ENCODE data around the gene MAP3K7.
A peak's percentile ranks its signal among the peaks of the same experiment; 100 is the strongest.

Gene MAP3K7

DNA sequence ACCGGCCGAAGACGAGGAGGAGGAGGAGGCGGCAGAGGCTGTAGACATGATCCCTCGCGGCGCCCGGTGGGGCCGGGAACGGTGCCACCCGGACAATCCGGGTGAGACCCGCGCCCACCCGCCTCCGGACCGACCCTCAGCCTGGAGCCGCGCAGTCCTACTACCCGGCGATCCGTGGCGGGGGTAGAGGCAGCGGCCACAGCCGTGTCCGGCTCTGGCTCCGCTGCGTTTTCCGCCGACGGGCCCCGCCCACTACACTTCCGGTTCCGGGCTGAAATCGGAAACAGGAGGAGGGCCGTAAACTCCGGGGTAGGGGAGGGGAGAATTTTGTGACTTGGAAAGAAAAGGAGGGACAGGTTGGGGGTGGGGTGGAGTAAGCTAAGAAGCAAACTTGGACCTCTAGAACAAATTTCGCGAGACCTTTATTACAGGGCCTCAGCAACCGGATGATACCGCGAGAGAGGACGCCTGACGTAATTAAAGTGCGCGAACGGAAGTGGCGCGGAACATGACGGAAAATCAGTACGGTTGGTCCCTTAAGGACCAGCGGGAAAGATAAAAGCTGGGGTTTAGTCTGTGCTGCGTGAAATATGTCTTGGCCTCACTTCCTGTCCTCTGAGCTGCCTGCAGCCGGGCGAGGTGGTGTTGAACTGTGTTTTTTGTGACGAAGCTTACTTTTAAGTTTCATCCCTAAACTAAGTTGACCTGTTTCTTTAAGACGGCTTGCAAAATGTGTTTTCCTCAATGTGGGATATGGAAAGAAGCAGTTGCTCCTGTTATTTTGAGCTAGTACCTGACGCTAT is at the start of gene MAP3K7:
Gene MAP3K7 (minus strand): TSS at position 237 of the 803 bp plus-strand sequence. CDS start 189 bp downstream, at position 48.
- DNase-seq = peak; percentile 97

DNA sequence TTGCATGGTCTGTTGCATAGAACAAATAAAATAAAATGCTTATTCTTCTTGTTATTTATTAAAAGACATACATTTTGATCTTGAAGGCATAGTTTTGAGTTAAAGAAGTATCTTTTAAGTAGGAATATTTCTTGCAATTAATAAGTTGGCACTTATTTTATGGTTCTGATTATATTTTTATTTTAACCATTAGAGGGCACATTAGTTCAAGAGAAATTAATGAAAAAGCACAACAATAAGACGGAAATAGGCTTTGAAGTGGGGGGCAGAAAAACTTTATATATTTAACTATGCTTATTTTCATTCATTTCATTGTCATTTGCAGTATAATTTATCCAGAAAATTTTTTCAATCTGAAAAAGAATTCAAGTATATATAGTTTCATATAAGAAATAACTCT is 44.2 kb upstream of the MAP3K7 start:
- DNase-seq = no peak

DNA sequence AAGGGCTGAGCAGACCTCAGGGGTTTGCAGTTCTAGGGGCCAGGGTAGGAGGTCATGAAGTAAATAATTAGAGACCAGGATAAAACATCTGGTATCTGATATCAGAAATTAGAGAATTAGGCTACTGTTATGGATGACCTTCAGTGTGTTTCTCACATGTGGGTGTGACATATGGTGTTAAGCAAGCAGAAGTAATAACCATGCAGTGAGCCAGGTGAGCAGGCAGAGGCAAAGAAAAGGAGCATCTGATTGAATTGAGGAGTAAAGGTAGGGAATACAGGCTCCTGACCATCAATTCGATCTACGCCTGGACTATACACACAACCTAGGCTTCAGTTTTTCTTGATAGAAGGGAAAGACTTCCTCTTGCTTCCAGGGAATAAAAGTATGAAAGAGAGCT is 34.7 kb upstream of the MAP3K7 start:
- no peak for DNase-seq

DNA sequence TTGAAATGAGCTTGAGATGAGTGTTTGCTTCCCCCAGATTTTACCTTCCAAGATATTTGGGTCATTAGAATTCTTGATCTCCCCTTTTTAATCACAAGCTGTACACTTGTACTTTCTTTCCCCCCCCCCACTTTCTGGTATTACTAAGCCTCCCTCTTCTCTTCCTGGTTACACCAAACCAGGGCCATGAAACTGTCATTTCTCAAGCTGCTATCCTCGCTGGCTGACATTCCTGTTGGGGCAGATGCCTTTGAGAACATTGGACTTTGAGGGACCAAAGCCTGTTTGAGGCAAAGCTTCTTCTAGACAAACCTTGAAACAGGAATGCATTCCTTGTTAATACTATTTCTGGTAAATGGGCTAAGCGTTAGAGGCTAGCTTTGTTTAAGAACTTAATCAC is 32.3 kb upstream of the MAP3K7 start:
- DNase-seq = no peak

DNA sequence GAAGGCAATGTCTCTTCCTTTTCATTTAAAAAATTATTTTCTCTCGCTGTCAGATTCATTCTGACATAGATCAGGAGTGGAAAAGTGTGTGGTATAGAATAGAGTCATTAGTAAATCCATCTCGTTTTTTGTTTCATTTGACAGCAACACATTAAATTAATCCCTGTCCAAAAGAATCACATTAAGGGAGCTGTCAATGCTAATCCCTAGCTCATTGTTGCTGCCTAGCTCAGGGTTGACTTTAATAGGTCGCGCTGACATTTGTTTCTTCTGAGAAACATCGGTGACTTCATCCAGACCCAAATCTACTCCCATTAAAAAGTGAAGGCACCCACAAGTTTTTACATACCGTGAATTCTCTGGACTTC is 25.4 kb upstream of the MAP3K7 start:
- no peak for DNase-seq

DNA sequence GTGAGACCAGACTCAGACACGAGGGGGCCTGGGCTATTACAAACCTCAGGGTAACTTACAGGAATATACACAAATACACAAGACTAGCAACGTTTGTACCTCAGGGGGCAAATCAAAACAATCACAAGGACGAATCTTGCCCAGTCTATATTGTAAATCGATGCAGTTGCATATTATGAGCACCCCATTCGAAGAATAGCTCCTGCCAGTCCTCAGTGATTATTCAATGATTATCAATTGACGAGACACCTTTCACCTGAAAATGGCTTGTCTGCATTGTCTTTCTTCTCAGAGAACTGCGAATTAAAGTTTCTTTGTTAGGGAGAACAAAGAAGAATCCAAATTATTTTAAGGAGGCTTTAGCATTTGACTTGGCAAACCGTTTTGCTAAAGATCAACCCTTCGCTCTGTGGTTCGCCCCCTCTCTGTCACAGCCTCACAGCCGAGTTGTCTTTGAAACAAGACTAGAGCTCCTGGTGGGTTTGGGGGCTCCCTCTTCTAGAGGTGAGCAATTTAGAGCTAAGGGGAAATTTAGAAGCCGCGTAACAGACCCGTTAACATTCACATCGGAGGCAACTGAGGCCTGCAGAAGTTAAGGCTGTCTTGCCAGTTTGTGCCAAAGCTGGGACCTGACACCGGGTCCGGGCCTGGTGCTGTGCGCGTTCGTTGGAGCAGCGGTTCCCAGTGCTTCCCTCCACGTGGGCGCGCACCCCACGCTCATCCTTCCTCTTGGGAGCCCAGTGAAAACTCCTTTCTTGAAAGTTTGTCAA is 24.9 kb upstream of the MAP3K7 start:
- no peak for DNase-seq

DNA sequence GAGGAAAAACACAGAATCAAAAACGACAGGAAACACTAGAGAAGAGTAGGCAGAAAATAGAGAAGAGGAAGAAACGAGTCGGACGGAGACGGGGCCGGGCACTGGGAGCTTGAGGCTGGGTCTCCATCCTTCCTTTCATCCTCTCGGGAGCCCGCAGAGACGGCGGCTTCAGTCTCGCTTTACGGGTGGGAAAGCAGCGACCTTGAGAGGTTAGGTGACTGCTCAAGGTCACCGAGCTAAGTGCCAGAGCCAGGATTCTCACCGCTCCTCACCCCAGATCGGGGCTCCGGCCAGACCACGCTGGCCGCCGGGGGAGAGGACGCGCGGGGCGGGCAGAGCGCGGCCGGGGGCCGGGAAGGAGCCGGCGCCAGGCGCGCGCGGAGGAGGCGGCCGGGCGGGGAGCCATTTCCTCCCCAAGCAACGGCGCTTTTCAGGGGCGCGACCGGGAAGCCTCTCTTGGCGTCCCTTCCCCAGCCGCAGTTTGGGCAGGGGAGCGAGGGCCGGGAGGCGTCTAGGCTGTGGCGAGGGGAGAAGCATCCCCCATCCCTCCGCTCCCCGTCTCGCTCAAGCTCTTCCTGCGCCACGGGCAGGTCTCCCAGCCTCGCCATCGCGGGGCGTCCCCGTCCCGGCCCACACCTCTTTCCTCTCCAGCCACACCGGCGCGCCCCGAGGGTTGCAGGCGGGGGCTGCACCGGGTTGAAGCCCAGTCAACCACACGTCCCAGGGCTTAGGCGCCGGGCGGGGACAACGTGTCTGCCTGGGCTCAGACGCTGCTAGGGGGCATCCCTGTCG is 24.1 kb upstream of the MAP3K7 start:
- DNase-seq = peak; percentile 61 to 65

DNA sequence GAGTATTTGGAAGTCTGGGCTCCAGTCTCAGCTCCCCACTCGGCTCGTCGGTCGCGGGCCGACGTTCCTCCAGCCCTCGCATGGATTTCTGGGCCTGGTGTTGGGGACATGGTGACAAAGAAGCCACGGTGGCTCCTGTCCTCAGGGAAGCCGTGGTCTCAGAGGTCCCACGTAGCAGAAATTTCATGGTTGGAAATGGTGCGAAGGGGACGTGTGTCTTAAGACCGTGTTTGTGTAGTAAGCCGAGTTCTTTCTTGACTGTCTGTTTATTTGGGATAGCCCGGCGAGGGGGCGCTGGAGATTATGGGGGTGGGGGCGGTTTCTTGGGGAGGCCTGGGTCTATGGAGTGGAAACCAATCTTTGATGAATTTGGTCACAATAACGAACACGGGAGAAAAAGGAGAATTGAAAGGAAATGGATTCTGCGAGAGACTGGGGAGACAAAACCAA is 23.5 kb upstream of the MAP3K7 start:
- peak; percentile 25 to 28 for DNase-seq

DNA sequence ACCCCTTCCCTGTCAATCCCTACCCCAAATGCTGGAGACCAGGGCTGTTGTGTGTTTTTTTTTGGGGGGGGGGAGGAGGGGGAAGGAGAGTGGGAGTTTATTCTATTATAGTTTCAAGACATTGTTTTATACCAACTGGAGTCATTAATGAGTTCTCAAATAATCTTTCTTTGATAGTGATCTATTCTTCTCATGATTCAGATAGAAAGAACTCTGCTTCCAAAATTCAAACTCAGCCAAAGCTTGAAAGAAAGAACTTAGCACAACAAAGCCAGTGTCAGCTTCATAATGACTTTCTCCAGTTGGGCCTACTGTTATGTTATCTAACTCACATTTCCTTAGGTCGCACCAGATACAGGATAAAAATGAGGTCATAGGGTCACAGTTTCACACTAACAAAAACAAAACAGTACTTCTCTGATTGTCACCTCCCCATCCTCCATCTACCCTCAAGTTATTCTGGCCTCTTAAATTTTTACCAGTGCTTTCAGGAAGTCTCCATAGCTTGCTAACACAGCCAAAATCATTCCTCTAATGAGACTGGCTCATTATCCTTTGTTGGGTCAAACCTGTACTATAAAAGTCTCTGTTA is 19.0 kb upstream of the MAP3K7 start:
- DNase-seq = no peak

DNA sequence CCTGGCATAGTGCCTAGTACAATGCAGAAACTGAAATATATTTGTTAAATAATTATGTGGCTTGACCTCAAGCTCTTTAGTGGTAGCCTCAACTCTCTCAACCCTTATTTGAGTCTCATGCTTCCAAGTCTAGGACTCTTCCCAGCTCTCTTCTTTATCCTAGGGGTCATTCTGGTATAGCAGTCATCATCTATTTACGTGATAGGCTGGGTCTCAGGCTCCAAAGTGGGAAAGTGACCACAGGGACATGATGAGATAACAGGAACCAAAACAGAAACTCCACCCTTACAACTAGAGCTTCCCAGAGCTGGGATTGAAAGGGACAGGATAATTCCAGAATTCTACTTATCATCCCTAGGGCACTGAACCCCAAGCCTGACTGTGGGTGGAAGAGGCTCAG is 17.7 kb upstream of the MAP3K7 start:
- DNase-seq = no peak

DNA sequence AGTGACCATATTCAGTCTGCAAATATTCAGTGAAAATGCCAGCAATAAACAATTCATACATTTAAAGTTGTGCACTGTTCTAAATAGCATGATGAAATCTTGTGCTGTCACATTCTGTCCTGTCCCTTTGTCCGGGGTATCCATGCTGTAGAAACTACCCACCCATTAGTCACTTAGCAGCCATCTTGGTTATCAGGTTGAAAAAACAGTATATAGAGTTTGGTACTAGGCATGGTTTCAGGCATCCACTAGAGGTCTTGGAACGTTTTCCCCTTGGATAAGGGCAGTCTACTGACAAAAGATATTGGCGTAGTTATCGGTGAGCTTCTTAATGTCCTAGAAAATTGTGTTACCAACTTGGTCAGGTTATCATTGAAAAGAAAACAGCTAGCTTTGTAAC is 12.3 kb upstream of the MAP3K7 start:
- no peak for DNase-seq

DNA sequence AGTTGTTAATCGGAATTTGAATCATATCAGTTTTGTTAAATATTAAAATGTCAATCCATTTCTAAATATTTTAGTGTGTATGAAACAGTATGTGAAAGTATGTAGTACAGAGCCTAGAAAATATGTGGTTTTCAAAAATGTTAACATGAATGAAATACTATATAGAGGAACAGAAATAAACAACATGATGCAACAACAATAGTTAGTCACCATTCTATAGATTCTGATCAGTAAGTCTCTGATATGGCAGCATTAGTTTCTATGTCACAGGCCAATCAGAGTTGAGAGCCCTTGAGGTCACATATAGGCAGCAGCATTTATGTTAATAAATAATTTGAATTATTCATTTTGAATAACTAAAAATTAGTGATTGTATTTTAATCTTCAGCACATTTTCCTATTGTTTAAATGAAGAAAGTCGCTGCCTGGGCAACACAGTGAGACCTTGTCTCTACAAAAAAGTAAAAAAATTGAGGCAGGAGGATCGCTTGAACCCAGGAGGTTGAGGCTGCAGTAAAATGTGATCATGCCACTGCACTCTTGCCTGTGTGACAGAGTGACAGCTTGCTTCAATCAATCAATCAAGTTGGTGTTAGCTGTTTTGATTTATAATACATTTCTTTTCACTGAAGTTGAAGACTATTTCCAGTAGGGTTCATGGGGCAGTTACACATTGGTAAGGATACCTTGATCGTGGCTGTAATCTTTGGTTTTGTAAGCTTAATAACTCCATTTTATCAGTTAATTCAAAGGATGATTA is 11.5 kb upstream of the MAP3K7 start:
- no peak for DNase-seq

DNA sequence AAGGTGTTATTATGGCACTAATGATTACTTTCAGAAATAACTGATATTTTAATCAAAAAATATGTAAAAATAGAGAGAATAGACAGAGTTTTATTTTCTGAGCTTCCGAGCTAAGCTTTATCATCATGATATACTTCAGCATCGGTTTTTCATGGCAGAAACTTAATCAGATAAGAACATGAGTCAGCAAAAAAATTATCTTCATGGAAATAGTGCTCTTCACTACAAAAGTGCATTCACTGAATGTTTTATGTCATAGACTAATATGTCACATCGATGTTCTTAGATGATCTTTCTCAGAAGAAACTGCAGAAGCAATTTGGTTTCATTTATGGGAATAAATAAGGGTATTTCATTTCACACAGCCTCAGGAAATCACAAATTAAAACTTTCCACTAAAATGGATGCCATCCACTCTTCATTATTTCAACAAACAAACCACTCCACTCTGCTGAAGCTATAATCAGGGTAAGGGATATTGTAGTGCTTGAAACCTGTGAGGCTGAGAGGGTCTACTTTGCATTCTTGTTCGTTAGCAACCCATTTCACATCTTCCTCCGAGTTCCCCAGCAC is 10.2 kb upstream of the MAP3K7 start:
- no peak for DNase-seq

DNA sequence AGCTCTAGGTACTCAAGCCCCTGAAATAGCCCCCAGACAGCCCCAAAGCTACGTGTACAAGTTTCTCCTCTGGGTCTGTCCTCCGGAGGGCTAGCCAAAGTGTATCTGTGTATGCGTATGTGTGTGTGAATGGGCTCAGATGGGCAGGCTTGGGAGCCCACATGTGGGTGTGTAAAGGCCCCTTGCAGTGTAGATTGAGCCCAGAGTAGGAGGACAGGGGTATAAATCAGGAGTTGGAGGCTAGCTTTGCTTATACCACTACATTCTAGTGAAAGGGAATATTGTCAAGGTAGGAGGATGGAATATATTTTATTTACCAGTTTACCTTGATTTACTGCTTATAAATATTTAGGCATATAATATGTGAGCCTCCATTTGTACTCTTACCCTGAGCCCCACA is 9.0 kb upstream of the MAP3K7 start:
- no peak for DNase-seq

DNA sequence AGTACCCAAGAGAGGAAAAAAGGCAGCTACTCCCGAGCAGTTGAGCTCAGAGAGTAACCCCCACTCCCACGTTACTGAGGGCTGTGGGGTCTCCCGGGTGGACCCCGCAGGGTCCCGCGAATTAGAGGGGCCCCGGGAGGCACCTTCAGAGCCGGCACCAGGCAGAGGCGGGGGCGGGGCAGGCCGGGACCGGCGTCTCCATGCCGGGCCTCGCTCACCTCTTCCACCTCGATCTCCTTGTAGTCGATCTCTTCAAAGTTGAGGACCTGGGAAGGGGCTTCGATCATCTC is 381 bp downstream of the MAP3K7 start:
- no peak for DNase-seq

DNA sequence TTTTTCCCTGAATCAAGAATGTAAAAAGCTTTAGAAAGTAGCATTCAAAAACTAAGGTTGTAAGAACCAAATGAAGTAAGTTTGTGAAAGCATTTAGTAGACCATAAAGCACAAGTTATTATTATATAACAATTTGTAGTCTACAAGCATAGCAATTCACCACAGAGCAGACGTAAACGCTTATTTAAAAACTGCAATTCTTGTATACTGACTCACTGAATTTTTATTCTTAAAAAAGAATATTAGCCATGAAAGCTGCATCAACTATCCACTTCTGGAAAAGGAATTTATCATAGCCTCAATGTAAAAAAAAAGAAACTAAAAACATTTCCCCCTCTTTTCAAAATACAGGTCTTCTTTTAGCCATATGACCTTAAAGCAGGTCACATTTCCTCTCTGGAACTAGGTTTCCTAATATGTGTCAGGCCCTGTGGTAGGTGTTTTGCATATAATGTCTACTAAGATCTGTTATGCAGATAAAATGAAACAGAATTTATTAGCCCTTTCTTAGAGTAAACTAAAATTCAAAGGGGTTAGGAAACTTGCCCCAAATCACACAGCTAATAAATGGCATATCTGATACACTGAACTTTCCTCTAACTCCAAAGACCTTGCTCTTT is 2.1 kb downstream of the MAP3K7 start:
- no peak for DNase-seq

DNA sequence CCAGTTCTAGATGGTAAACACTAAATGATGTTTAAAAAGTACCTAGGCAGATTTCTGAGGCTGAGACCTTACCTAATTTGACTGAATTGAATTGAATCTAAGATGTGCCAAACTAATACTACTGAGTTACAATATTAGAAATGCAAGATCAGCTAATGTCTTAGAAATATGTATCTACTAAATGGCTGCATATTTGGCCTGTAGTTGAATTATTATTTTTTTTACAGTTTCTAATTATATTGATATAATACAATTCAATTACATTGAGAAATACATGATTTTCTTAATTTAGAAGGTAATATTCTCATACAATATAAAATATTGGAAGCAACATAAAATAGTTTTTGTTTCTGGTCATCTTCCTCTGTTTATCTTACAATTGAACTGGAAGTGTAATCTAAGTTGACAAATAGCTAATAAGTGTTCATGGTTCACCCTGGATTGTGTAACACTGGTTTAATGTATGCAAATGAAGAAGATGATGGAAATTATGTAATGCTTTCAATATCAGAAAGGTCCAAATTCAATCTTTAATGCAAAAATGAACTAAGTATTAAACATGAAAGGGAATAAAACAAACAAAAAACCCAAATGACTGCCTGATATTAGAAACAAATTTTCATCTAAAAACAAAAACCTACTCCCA is 2.9 kb downstream of the MAP3K7 start:
- no peak for DNase-seq

DNA sequence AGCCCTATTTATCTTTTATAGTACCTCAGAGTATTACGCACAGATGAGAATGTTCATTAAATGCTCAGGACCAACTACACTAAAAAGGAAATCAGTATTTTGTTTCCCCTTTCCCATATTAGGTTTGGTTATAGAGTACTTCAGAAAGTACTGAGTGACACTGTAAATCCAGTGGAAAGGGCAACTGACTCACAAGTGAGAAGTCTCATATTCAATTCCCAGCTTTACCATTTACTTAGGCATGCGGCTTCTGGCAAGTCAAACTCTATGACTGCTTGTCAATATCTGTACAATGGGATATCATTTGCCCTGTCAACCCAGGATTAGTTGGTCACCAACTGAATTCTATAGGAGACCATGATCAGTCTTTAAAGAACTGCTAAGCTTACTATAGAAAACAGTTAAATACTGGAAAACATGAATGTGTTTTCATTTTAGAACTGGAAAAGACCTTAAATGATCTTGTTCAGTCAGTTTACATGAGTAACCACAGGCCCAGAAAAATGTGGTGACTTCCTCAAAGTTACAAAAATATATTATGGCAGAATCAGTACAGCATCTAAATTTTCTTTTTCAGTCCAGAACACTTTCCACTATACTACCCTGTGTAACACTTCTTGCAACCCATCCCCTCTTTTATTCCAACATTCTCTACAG is 3.6 kb downstream of the MAP3K7 start:
- DNase-seq = no peak

DNA sequence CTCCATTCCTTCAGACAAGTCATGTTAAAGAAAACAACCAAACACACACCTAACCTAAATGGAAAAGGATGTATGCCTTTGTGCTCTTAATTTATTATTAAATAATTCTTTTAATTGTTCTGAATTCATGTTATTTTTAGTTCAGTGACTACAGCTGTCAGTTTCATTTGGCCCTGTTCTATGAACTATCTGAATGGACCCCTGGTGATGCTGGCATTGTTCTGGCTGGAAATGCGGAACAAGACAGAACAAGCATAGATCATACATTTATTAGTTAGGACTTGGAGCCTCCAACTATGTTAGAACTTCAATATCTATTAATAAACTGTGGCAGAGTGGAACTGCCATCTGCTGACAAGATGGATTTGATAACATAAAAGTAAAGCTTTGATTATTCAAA is 5.7 kb downstream of the MAP3K7 start:
- DNase-seq = no peak

DNA sequence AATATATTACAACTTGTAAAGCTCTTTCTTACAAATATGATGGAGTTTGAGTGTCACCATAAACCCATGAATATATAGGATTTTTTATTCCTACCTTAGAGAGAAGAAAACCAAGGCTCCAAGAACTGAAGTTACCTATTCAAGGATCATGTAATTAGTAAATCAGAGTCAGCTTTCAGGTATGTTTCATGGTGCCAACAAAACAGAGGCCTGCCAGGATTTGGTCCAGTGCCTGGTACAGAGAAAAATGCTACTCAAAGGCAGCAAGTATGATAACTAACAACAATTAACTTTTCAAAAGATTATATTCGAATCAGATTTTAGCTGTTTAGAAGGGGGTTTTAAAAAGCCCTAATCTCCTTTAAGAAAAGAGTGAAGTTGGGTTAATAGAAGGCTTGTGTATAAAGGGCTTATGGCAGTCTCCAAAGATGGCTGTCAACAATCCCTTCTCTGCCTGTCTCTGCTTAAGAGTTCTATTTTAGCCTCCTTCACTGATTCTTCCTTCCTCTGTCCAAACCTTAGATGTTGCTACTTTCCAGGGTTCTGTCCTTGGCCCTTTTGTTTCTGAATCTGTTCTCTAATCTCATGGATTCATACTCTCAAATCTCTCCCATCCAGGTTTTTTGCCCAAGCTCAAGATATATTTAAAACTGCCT is 7.8 kb downstream of the MAP3K7 start:
- no peak for DNase-seq

All from activated T-cell treated with anti-CD3 and anti-CD28 coated beads, Interleukin-2, amount 50 U/mL, for 48 hours (primary cell).